Prostate gland (tissue), 2 donors: ENCODE data around the gene IL10RB. TPM values are rescaled to one million over a fixed set of nuclear protein-coding genes. Genes with fewer than 3 reads are reported as not detected.

Experiments used
- DNase-seq: peaks from one replicate; pipeline ENCODE4 v3.0.0-alpha.2; 2019; ENCODE audit warnings: low spot score
- H3K27ac ChIP-seq, 2 donors: fragments of 200-600 bp; sonication (generic); 2 replicates each; pipeline ENCODE4 v1.5.1; 2017 to 2019
- H3K27me3 ChIP-seq: fragments of 200-600 bp; sonication (generic); replicated peaks from 2 replicates; pipeline ENCODE4 v1.5.1; 2019; ENCODE audit not compliant: insufficient read depth
- H3K36me3 ChIP-seq, 2 donors: fragments of 200-600 bp; sonication (generic); 1 replicate in 1 of 2; 2 replicates in 1 of 2; pipeline versions ENCODE4 v1.5.1 to v1.8.1; 2017 to 2019
- H3K4me1 ChIP-seq: fragments of 200-600 bp; sonication (generic); replicated peaks from 2 replicates; pipeline ENCODE4 v1.5.1; 2019
- H3K4me3 ChIP-seq, 2 donors: fragments of 200-600 bp; sonication (generic); 2 replicates each; pipeline ENCODE4 v1.5.1; 2017 to 2019
- H3K9me3 ChIP-seq: fragments of 200-600 bp; sonication (generic); 2 replicates; pipeline ENCODE4 v1.5.1; 2017
- POLR2A ChIP-seq: fragments of 450-650 bp; IDR thresholded peaks from one replicate; pipeline ENCODE4 v1.6.1; 2016; ENCODE audit warnings: antibody characterized with exemption, mild to moderate bottlenecking
- POLR2AphosphoS5 ChIP-seq: sonication (generic); formaldehyde crosslinking; IDR thresholded peaks from one replicate; pipeline ENCODE4 v1.6.1; 2017; ENCODE audit warnings: antibody characterized with exemption
- WGBS: methylation state at CpG from one replicate; pipeline ENCODE4 v1.1.5; 2018; 5-methylcytosine and 5-hydroxymethylcytosine counted together
- intact Hi-C: fragments of 100-400 bp; cut with DNase I; formaldehyde crosslinking; loops from one replicate; pipeline ENCODE4 v1.14.2; 2022
- total RNA-seq, 2 donors: library from RNA; depleted of rRNA; stranded (reverse); fragments of >200 nt; gene quantifications; one replicate each; pipeline ENCODE4 v1.1.0, GENCODE V29; 2016
- TF ChIP-seq, protein P1 (sequence below), 4 experiments: fragments of 200-600 bp in 2 of 4; fragments of 450-650 bp in 2 of 4; sonication (generic) in 2 of 4; IDR thresholded peaks; 1 replicate in 3 of 4; 2 replicates in 1 of 4; pipeline ENCODE4 v1.5.1; 2016 to 2019; ENCODE audit warnings: antibody characterized with exemption in 4 of 4, mild to moderate bottlenecking in 2 of 4, moderate library complexity in 2 of 4

The IL10RB gene
- total RNA-seq, 2 donors from 2014 or later = 29.3 to 30.8 TPM

- H3K4me1 ChIP-seq = peaks cover 20% of the 10 kb centered on the region
- H3K36me3 ChIP-seq = no peaks in the 10 kb centered on the region
- DNase-seq = no peak
- H3K9me3 ChIP-seq = no peaks in the 10 kb centered on the region
- TF ChIP-seq POLR2AphosphoS5 (no peak), POLR2A (no peak)
- TF ChIP-seq, protein P1, sequence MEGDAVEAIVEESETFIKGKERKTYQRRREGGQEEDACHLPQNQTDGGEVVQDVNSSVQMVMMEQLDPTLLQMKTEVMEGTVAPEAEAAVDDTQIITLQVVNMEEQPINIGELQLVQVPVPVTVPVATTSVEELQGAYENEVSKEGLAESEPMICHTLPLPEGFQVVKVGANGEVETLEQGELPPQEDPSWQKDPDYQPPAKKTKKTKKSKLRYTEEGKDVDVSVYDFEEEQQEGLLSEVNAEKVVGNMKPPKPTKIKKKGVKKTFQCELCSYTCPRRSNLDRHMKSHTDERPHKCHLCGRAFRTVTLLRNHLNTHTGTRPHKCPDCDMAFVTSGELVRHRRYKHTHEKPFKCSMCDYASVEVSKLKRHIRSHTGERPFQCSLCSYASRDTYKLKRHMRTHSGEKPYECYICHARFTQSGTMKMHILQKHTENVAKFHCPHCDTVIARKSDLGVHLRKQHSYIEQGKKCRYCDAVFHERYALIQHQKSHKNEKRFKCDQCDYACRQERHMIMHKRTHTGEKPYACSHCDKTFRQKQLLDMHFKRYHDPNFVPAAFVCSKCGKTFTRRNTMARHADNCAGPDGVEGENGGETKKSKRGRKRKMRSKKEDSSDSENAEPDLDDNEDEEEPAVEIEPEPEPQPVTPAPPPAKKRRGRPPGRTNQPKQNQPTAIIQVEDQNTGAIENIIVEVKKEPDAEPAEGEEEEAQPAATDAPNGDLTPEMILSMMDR (IDR thresholded peaks at IDR 0.05) = no peak
- intact Hi-C loops = no loop called here
- no peaks in the 10 kb centered on the region for H3K27me3 ChIP-seq
- WGBS = 90% methylated on average over 7 of the region's 7 CpGs
- no peak overlapping the region for H3K4me3 ChIP-seq
- H3K27ac ChIP-seq = peak overlapping the region in 1 of 2 donors; percentile 86
Observed at GRCh38 chr21:33302055-33302454, 35.9 kb downstream of the IL10RB start.

DNA sequence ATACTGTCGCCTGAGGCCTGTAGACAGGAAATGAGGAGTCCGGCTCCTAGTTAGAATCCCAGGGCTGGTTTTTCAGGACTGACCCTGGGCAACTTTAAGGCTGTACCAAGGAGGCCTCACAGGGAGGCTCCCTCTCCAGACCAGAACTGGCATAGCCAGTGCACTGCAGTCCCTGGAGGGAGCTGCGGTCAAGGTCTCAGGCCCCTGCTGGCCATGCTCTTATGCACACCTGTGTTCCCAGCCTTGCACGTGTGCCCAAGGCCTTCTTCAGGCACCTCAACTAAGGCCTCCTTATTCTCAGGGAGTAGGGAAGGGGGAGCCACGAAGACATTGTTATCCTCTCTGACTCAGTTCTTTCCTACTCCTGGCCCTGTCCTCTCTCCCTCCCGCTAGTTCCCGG is 36.6 kb downstream of the IL10RB start:
- intact Hi-C loops = no loop called here
- H3K4me3 ChIP-seq = no peak overlapping the region
- peak overlapping the region in 1 of 2 donors; percentile 86 for H3K27ac ChIP-seq
- no peaks in the 10 kb centered on the region for H3K27me3 ChIP-seq
- H3K9me3 ChIP-seq = no peaks in the 10 kb centered on the region
- 93% methylated on average over 7 of the region's 7 CpGs for WGBS
- peaks cover 20% of the 10 kb centered on the region for H3K4me1 ChIP-seq
- TF ChIP-seq POLR2A = no peak
- TF ChIP-seq POLR2AphosphoS5 = no peak
- TF ChIP-seq, protein P1 (IDR thresholded peaks at IDR 0.05) = no peak
- no peaks in the 10 kb centered on the region for H3K36me3 ChIP-seq
- no peak for DNase-seq

DNA sequence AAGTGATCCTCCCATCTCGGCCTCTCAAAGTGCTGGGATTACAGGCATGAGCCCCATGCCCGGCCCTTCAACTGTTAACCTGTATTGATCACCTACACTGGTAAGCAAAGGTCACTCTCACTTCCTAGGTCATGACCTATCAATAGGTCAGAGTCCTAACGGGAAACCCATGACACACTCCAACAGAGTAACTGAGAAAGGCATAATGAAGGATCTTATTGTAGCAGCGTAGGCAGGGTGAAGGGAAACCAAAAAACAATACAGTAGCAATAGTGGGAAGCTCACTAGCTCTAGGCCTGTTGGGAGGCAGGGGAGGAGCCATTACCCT is 39.1 kb downstream of the IL10RB start:
- intact Hi-C loops = no loop called here
- DNase-seq = no peak

GRCh38 chr21:33305938-33306337 is 39.8 kb downstream of the IL10RB start:
- DNase-seq = no peak
- Histone ChIP-seq H3K9me3 (no peaks in the 10 kb centered on the region), H3K4me3 (no peak overlapping the region), H3K36me3 (no peaks in the 10 kb centered on the region), H3K4me1 (peaks cover 10% of the 10 kb centered on the region), H3K27ac (no peak overlapping the region), H3K27me3 (no peaks in the 10 kb centered on the region)
- TF ChIP-seq POLR2AphosphoS5 (no peak), POLR2A (no peak)
- TF ChIP-seq, protein P1 (IDR thresholded peaks at IDR 0.05) = no peak
- 100% methylated on average over 2 of the region's 2 CpGs for WGBS
- intact Hi-C loops = no loop called here

More for the DNA sequence above, 39.1 kb downstream of the IL10RB start:
- TF ChIP-seq POLR2AphosphoS5 (no peak), POLR2A (no peak)
- TF ChIP-seq, protein P1 (IDR thresholded peaks at IDR 0.05) = no peak
- peaks cover 11% of the 10 kb centered on the region for H3K4me1 ChIP-seq
- 99% methylated on average over 4 of the region's 4 CpGs for WGBS
- no peaks in the 10 kb centered on the region for H3K27me3 ChIP-seq
- H3K4me3 ChIP-seq = no peak overlapping the region
- H3K9me3 ChIP-seq = no peaks in the 10 kb centered on the region
- no peaks in the 10 kb centered on the region for H3K36me3 ChIP-seq
- H3K27ac ChIP-seq = peak overlapping the region in 1 of 2 donors; percentile 86

GRCh38 chr21:33308586-33309490 is 42.7 kb downstream of the IL10RB start:
- intact Hi-C loops = no loop called here
- WGBS = 43% methylated on average over 6 of the region's 6 CpGs
- H3K36me3 ChIP-seq = no peaks in the 10 kb centered on the region
- no peaks in the 10 kb centered on the region for H3K9me3 ChIP-seq
- H3K27ac ChIP-seq = no peak overlapping the region
- no peak for TF ChIP-seq POLR2A
- TF ChIP-seq, protein P1 (IDR thresholded peaks at IDR 0.05) = no peak
- no peak for TF ChIP-seq POLR2AphosphoS5
- no peak overlapping the region for H3K4me3 ChIP-seq
- DNase-seq = peak; percentile 2
- no peaks in the 10 kb centered on the region for H3K4me1 ChIP-seq
- no peaks in the 10 kb centered on the region for H3K27me3 ChIP-seq
